K562 (cell line): Measurements from ENCODE around the gene RPL36AL. TPM values are rescaled to one million over a fixed set of nuclear protein-coding genes. Genes with fewer than 3 reads are reported as not detected.

ENCODE experiments used
- CBFB ChIP-seq: sonication (generic); formaldehyde crosslinking; IDR thresholded peaks from 2 replicates; pipeline ENCODE4 v1.4.0; 2020; ENCODE audit warnings: mild to moderate bottlenecking, missing genetic modification reagents
- CHD1 ChIP-seq: fragments of 200-600 bp; sonication (generic); IDR thresholded peaks from one replicate; pipeline ENCODE4 v1.6.1; 2012; ENCODE audit warnings: mild to moderate bottlenecking, moderate library complexity, low read length, inconsistent platforms
- ELK1 ChIP-seq: sonication (generic); formaldehyde crosslinking; IDR thresholded peaks from 2 replicates; pipeline ENCODE4 v1.8.1; 2022; ENCODE audit warnings: missing genetic modification reagents
- ESRRA ChIP-seq: fragments of 450-650 bp; IDR thresholded peaks from 2 replicates; pipeline ENCODE4 v1.6.1; 2014; ENCODE audit warnings: low read depth, mild to moderate bottlenecking, moderate library complexity, borderline replicate concordance
- GATAD2A ChIP-seq: fragments of 450-650 bp; IDR thresholded peaks from 2 replicates; pipeline ENCODE4 v1.6.1; 2017
- HMGN3 ChIP-seq: IDR thresholded peaks from 2 replicates; pipeline ENCODE4 v1.6.1; 2011; ENCODE audit warnings: borderline replicate concordance, low read depth, mild to moderate bottlenecking, mixed read lengths, low read length; ENCODE audit not compliant: insufficient read length; ENCODE audit errors: extremely low read depth
- HNRNPK ChIP-seq: fragments of 200-400 bp; formaldehyde crosslinking; IDR thresholded peaks from one replicate; pipeline ENCODE4 v1.6.1; 2018; ENCODE audit warnings: mild to moderate bottlenecking, low read depth, low read length; ENCODE audit not compliant: poor library complexity, severe bottlenecking
- HNRNPUL1 ChIP-seq: fragments of 200-400 bp; formaldehyde crosslinking; IDR thresholded peaks from 2 replicates; pipeline ENCODE4 v1.6.1; 2017; ENCODE audit warnings: low read length
- MECOM ChIP-seq: fragments of 250-450 bp; sonication (Bioruptor Pico); IDR thresholded peaks from 2 replicates; pipeline ENCODE4 v1.8.0; 2022; ENCODE audit warnings: inconsistent platforms
- MYC ChIP-seq, 2 experiments: fragments of 250-450 bp in 1 of 2; sonication (Bioruptor Pico) in 1 of 2; IDR thresholded peaks; 2 replicates each; pipeline versions ENCODE4 v1.5.1 to v1.6.1; 2012 to 2021; ENCODE audit warnings: low read depth in 2 of 2, borderline replicate concordance in 1 of 2, improper control_type of control experiment in 1 of 2, low read length in 1 of 2, mild to moderate bottlenecking in 1 of 2, moderate library complexity in 1 of 2
- RBFOX2 ChIP-seq: fragments of 200-400 bp; formaldehyde crosslinking; IDR thresholded peaks from 2 replicates; pipeline ENCODE4 v1.6.1; 2017; ENCODE audit warnings: low read depth, mild to moderate bottlenecking, low read length, moderate library complexity
- RBM17 ChIP-seq: fragments of 200-400 bp; formaldehyde crosslinking; IDR thresholded peaks from 2 replicates; pipeline ENCODE4 v1.6.1; 2017; ENCODE audit warnings: low read depth, mild to moderate bottlenecking, low read length, borderline replicate concordance
- SAFB2 ChIP-seq: fragments of 200-400 bp; formaldehyde crosslinking; IDR thresholded peaks from 2 replicates; pipeline ENCODE4 v1.6.1; 2018; ENCODE audit warnings: borderline replicate concordance, low read length, low read depth, moderate library complexity; ENCODE audit not compliant: severe bottlenecking
- SMAD2 ChIP-seq: fragments of 150-350 bp; IDR thresholded peaks from 2 replicates; pipeline ENCODE4 v1.6.1; 2014; ENCODE audit warnings: low read depth, mild to moderate bottlenecking, low read length
- SMARCA5 ChIP-seq: fragments of 450-650 bp; IDR thresholded peaks from 2 replicates; pipeline ENCODE4 v1.6.1; 2016
- STAT5B ChIP-seq: fragments of 250-450 bp; sonication (Bioruptor Pico); IDR thresholded peaks from 2 replicates; pipeline ENCODE4 v1.8.0; 2021; ENCODE audit warnings: mild to moderate bottlenecking, inconsistent platforms
- TAF9B ChIP-seq: fragments of 450-650 bp; IDR thresholded peaks from 2 replicates; pipeline ENCODE4 v1.6.1; 2018; ENCODE audit warnings: mild to moderate bottlenecking; ENCODE audit not compliant: partially characterized antibody
- TCF7 ChIP-seq: sonication (generic); IDR thresholded peaks from 2 replicates; pipeline ENCODE4 v1.6.1; 2016; ENCODE audit warnings: antibody characterized with exemption, borderline replicate concordance
- ZBTB26 ChIP-seq: fragments of 450-650 bp; formaldehyde crosslinking; IDR thresholded peaks from 2 replicates; pipeline ENCODE4 v1.4.0; 2022; ENCODE audit warnings: missing genetic modification characterization
- ZKSCAN8 ChIP-seq: fragments of 200-800 bp; sonication (Bioruptor generic); IDR thresholded peaks from 2 replicates; pipeline ENCODE4 v1.6.1; 2016; ENCODE audit warnings: missing genetic modification characterization, missing compliant biosample characterization
- ZNF175 ChIP-seq: fragments of 200-800 bp; sonication (Bioruptor generic); IDR thresholded peaks from 2 replicates; pipeline ENCODE4 v1.6.1; 2016; ENCODE audit warnings: low read depth, mild to moderate bottlenecking, missing genetic modification characterization, missing compliant biosample characterization
- ZNF24 ChIP-seq: fragments of 450-650 bp; IDR thresholded peaks from 2 replicates; pipeline ENCODE4 v1.6.1; 2016
- ZNF311 ChIP-seq: fragments of 250-450 bp; sonication (Bioruptor Pico); IDR thresholded peaks from 2 replicates; pipeline ENCODE4 v1.4.0; 2020; ENCODE audit warnings: mild to moderate bottlenecking, moderate library complexity
- ZNF511 ChIP-seq: sonication (generic); formaldehyde crosslinking; IDR thresholded peaks from 2 replicates; pipeline ENCODE4 v1.8.0; 2022; ENCODE audit warnings: mild to moderate bottlenecking, missing genetic modification reagents
- polyA plus RNA-seq, 8 experiments: library from polyadenylated mRNA; depleted of rRNA in 4 of 8; stranded (reverse) in 5 of 8; unstranded in 3 of 8; fragments of >200 nt; fragmentation: Nextera tagmentation in 2 of 8; fragmentation: Illumina TruSeq in 1 of 8; extraction: Ambion mirVana in 2 of 8; extraction: Trizol in 1 of 8; gene quantifications; 2 replicates each; pipeline versions ENCODE4 v1.2.1 to v1.2.3, GENCODE V29; 2011 to 2014; ENCODE audit warnings: inconsistent platforms in 1 of 8, missing spikeins in 1 of 8
- total RNA-seq, 7 experiments: library from RNA; depleted of rRNA in 6 of 7; stranded (reverse); fragments of >200 nt in 6 of 7; fragmentation: Illumina TruSeq in 2 of 7; extraction: Trizol in 2 of 7; gene quantifications; 2 replicates each; pipeline versions ENCODE4 v1.2.1 to v1.2.3, GENCODE V29; 2011 to 2021; ENCODE audit warnings: low replicate concordance in 1 of 7

Gene RPL36AL
- total and polyA plus RNA-seq, 9 of the 15 experiments (the other 6 are each of a cell fraction or from before 2014, with no cell fraction given): 146 to 674 (median 360) TPM

- TF ChIP-seq MYC (IDR thresholded peaks at IDR 0.05; ENCODE audit: low read depth, low read length) (peak; percentile 45; the same call in 1 of the 2 replicates), MYC (CRISPR knock-in tag; IDR thresholded peaks at IDR 0.05; ENCODE audit: borderline replicate concordance, low read depth) (no peak; the same call in 1 of the 2 replicates), ZNF511 (CRISPR knock-in tag) (no peak), SAFB2 (no peak), ZKSCAN8 (no peak), RBM17 (no peak), SMAD2 (no peak), ZBTB26 (CRISPR knock-in tag) (no peak), ESRRA (no peak), GATAD2A (no peak), STAT5B (no peak), ZNF175 (no peak), MECOM (no peak), ZNF311 (CRISPR knock-in tag) (no peak), TCF7 (no peak; the same call in 1 of the 2 replicates), ZNF24 (no peak), CHD1 (peak; percentile 49), HNRNPK (no peak), HNRNPUL1 (no peak), CBFB (CRISPR knock-in tag) (no peak), RBFOX2 (peak; percentile 97), ELK1 (CRISPR knock-in tag) (no peak), HMGN3 (peak; percentile 70), TAF9B (peak; percentile 83), SMARCA5 (no peak)
These were observed at the start of gene RPL36AL, which contains the start of gene MGAT2 (continued) for GRCh38 chr14:49620182-49621113.
